ENCODE results near the gene PLCB2. TPM values are rescaled to one million over a fixed set of nuclear protein-coding genes. Genes with fewer than 3 reads are reported as not detected.

Gene PLCB2
- total and polyA plus RNA-seq, 2 donors (not counting 3 experiments of a cell fraction or from before 2014, with no cell fraction given), result 1.5 to 1.6 TPM

- Histone ChIP-seq H3K9me3 (replicated peaks; ENCODE audit: control insufficient read depth, insufficient read depth, low read length) (no peaks in the 10 kb centered on the region), H3K27ac (ENCODE audit: insufficient read depth, low read depth, low read length) (no peak overlapping the region), H3K4me1 (ENCODE audit: control insufficient read depth, extremely low read depth, insufficient read depth, low read length) (no peaks in the 10 kb centered on the region), H3K4me2 (ENCODE audit: insufficient read depth, low read length) (no peak overlapping the region), H3K36me3 (ENCODE audit: control insufficient read depth in 2 of 2, extremely low read depth in 1 of 2, insufficient read depth in 2 of 2, low read length in 2 of 2) (no peaks in the 10 kb centered on the region), H3K27me3 (ENCODE audit: control insufficient read depth in 2 of 2, insufficient read depth in 2 of 2, low read length in 2 of 2) (peaks cover 5 to 27% of the 10 kb centered on the region in 2 experiments), H3K9ac (replicated peaks; ENCODE audit: extremely low read depth, insufficient read depth, low read length) (no peak overlapping the region), H3K4me3 (replicated peaks in 1 of 3; ENCODE audit: insufficient read depth in 1 of 3, low read depth in 1 of 3, low read length in 3 of 3) (no peak overlapping the region), H2AFZ (ENCODE audit: low read depth, low read length) (no peak overlapping the region), H3K79me2 (ENCODE audit: control insufficient read depth, insufficient read depth, low read length) (no peaks in the 10 kb centered on the region), H3K9me1 (replicated peaks; ENCODE audit: control insufficient read depth, extremely low read depth, insufficient read depth, low read length) (no peaks in the 10 kb centered on the region), H4K20me1 (replicated peaks; ENCODE audit: control insufficient read depth, extremely low read depth, insufficient read depth, low read length) (no peaks in the 10 kb centered on the region)
- no peak for TF ChIP-seq JUN (IDR thresholded peaks at IDR 0.05; ENCODE audit: borderline replicate concordance, insufficient read depth, insufficient read length, low read depth)
- TF ChIP-seq MAX (IDR thresholded peaks at IDR 0.05; ENCODE audit: insufficient read depth, insufficient read length), result no peak
- no peak for TF ChIP-seq GATA2 (IDR thresholded peaks at IDR 0.05; ENCODE audit: insufficient read depth, insufficient read length, low read depth, low read length)
- TF ChIP-seq EZH2 (IDR thresholded peaks at IDR 0.05; ENCODE audit: borderline replicate concordance, low read depth, low read length, severe bottlenecking), result no peak
- no peak for TF ChIP-seq POLR2AphosphoS5 (IDR thresholded peaks at IDR 0.05; ENCODE audit: insufficient read depth, low read depth, low read length)
- no peak for TF ChIP-seq CTCF (IDR thresholded peaks at IDR 0.05; ENCODE audit: extremely low read depth in 1 of 2, insufficient read depth in 1 of 2, low read depth in 1 of 2, low read length in 2 of 2)
- no peak for TF ChIP-seq POLR2A (IDR thresholded peaks at IDR 0.05; ENCODE audit: low read depth, low read length)
- TF ChIP-seq FOS (IDR thresholded peaks at IDR 0.05; ENCODE audit: borderline replicate concordance, insufficient read depth, low read length), result no peak
- TF ChIP-seq MYC (IDR thresholded peaks at IDR 0.05; ENCODE audit: low read depth, low read length), result no peak
- ChIA-PET POLR2A (no interaction called here), CTCF (interaction anchor here (0.6 to 1.5 kb wide), 2 partner anchors 17 to 21 kb away, joined by 3 to 5 read pairs; no protein-coding TSS in a partner anchor)
- no TSS peak for BruUV-seq (replicated peaks)
- dilution Hi-C loops (cut with MboI; ENCODE audit: extremely low pct_ligation_motif_present, low sequenced_read_pairs), result no loop called here
- DNase-seq (ENCODE audit: low read depth, low spot score), result no peak
- intact Hi-C loops (cut with micrococcal nuclease), result no loop called here
- FAIRE-seq, result no peak
Measured at GRCh38 chr15:40295877-40296560, 11.7 kb downstream of the PLCB2 start.

Measured in endothelial cell of umbilical vein (primary cell).